ENCODE data around the gene FILIP1L. TPM values are rescaled to one million over a fixed set of nuclear protein-coding genes. Genes with fewer than 3 reads are reported as not detected.

FILIP1L gene
- total RNA-seq, 1 experiment from 2014 or later, result 0.17 TPM

DNA sequence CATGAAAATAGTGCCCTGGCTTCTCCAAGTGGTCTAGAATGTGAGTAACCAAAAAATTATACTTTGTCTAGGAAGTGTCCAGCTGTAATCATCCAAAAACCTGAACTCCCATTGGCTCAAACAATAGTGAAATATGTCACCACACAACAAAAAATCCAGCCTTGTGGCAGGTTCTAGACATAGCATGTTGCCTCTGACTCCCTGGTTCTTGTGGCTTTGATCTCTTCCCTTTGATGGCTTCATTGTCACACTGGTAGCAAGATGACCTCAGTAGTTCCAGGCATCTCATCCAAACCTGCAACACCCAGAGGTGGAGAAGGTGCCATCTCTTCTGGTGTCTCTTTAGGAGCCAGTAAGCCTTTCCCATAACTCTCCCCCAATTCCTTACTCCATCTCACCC lies 222.0 kb downstream of the FILIP1L start:
- no peaks in the 10 kb centered on the region for H3K27me3 ChIP-seq (ENCODE audit: insufficient read depth, low read length)
- ATAC-seq (peak; percentile 60), DNase-seq (ENCODE audit: low read depth, low spot score) (no peak)
- no peak overlapping the region for H3K4me3 ChIP-seq (replicated peaks in 1 of 2; ENCODE audit: low read depth in 1 of 2, low read length in 2 of 2)
- CTCF ChIA-PET, result no interaction called here
- RAD21 ChIA-PET (ENCODE audit: low non-redundant PET in 1 of 2, low total read pairs in 2 of 2, uncharacterized antibody in 2 of 2, unreplicated experiment in 2 of 2), result no interaction called here
- no peak overlapping the region for H3K4me2 ChIP-seq (ENCODE audit: low read length)
- peaks cover 21% of the 10 kb centered on the region for H3K79me2 ChIP-seq (ENCODE audit: insufficient read depth, low read length)
- H3K9me3 ChIP-seq (ENCODE audit: control insufficient read depth in 1 of 2, insufficient read depth in 1 of 2, low read depth in 1 of 2, low read length in 2 of 2), result no peaks in the 10 kb centered on the region
- H2AFZ ChIP-seq (ENCODE audit: low read depth, low read length, poor library complexity, severe bottlenecking), result no peak overlapping the region
- H3K36me3 ChIP-seq (ENCODE audit: control insufficient read depth in 1 of 2, insufficient read depth in 2 of 2, low read length in 2 of 2), result no peaks in the 10 kb centered on the region
- intact Hi-C loops (cut with micrococcal nuclease), result no loop called here
- peaks cover 12 to 27% of the 10 kb centered on the region in 2 experiments for H3K4me1 ChIP-seq (ENCODE audit: control insufficient read depth in 1 of 2, insufficient read depth in 2 of 2, low read length in 2 of 2)
- H3K27ac ChIP-seq (ENCODE audit: low read depth, low read length), result no peak overlapping the region
- no TSS peak for BruUV-seq (replicated peaks)
- H3K9me2 ChIP-seq (ENCODE audit: insufficient read depth), result no peaks in the 10 kb centered on the region
- no peak overlapping the region for H3K9ac ChIP-seq (ENCODE audit: low read length)
- POLR2A ChIA-PET, result no interaction called here
- H4K20me1 ChIP-seq (ENCODE audit: insufficient read depth), result no peaks in the 10 kb centered on the region
- TF ChIP-seq TCF7L2 (IDR thresholded peaks at IDR 0.05; ENCODE audit: borderline replicate concordance, extremely low read depth, insufficient read depth, insufficient read length), result peak; percentile 83
- TF ChIP-seq, protein P1, sequence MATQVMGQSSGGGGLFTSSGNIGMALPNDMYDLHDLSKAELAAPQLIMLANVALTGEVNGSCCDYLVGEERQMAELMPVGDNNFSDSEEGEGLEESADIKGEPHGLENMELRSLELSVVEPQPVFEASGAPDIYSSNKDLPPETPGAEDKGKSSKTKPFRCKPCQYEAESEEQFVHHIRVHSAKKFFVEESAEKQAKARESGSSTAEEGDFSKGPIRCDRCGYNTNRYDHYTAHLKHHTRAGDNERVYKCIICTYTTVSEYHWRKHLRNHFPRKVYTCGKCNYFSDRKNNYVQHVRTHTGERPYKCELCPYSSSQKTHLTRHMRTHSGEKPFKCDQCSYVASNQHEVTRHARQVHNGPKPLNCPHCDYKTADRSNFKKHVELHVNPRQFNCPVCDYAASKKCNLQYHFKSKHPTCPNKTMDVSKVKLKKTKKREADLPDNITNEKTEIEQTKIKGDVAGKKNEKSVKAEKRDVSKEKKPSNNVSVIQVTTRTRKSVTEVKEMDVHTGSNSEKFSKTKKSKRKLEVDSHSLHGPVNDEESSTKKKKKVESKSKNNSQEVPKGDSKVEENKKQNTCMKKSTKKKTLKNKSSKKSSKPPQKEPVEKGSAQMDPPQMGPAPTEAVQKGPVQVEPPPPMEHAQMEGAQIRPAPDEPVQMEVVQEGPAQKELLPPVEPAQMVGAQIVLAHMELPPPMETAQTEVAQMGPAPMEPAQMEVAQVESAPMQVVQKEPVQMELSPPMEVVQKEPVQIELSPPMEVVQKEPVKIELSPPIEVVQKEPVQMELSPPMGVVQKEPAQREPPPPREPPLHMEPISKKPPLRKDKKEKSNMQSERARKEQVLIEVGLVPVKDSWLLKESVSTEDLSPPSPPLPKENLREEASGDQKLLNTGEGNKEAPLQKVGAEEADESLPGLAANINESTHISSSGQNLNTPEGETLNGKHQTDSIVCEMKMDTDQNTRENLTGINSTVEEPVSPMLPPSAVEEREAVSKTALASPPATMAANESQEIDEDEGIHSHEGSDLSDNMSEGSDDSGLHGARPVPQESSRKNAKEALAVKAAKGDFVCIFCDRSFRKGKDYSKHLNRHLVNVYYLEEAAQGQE (IDR thresholded peaks at IDR 0.05; ENCODE audit: low read depth), result no peak
- no peak for TF ChIP-seq ZNF274 (IDR thresholded peaks at IDR 0.05; ENCODE audit: low read depth, low read length)
- TF ChIP-seq EGR1 (IDR thresholded peaks at IDR 0.05; ENCODE audit: low read depth), result no peak
- no peak for TF ChIP-seq ELF1 (IDR thresholded peaks at IDR 0.05; ENCODE audit: borderline replicate concordance, low read depth)
- no peak for TF ChIP-seq SRF (IDR thresholded peaks at IDR 0.05; ENCODE audit: low read depth)
- TF ChIP-seq EZH2phosphoT487 (IDR thresholded peaks at IDR 0.05; ENCODE audit: borderline replicate concordance), result no peak
- TF ChIP-seq, protein P2, sequence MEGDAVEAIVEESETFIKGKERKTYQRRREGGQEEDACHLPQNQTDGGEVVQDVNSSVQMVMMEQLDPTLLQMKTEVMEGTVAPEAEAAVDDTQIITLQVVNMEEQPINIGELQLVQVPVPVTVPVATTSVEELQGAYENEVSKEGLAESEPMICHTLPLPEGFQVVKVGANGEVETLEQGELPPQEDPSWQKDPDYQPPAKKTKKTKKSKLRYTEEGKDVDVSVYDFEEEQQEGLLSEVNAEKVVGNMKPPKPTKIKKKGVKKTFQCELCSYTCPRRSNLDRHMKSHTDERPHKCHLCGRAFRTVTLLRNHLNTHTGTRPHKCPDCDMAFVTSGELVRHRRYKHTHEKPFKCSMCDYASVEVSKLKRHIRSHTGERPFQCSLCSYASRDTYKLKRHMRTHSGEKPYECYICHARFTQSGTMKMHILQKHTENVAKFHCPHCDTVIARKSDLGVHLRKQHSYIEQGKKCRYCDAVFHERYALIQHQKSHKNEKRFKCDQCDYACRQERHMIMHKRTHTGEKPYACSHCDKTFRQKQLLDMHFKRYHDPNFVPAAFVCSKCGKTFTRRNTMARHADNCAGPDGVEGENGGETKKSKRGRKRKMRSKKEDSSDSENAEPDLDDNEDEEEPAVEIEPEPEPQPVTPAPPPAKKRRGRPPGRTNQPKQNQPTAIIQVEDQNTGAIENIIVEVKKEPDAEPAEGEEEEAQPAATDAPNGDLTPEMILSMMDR (IDR thresholded peaks at IDR 0.05 in 2 of 3, conservative IDR thresholded peaks at IDR 0.05 in 1 of 3; ENCODE audit: borderline replicate concordance in 1 of 3, insufficient read depth in 1 of 3, low read depth in 2 of 3, low read length in 2 of 3), result peak in 2 of 3 experiments; percentile 9 to 29; a peak in 2 of 6 replicates
- TF ChIP-seq, protein P3, sequence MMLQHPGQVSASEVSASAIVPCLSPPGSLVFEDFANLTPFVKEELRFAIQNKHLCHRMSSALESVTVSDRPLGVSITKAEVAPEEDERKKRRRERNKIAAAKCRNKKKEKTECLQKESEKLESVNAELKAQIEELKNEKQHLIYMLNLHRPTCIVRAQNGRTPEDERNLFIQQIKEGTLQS (IDR thresholded peaks at IDR 0.05), result no peak
- no peak for TF ChIP-seq RAD21 (IDR thresholded peaks at IDR 0.05; ENCODE audit: low read depth)
- TF ChIP-seq SP1 (IDR thresholded peaks at IDR 0.05; ENCODE audit: low read depth), result no peak
- no peak for TF ChIP-seq CEBPB (IDR thresholded peaks at IDR 0.05; ENCODE audit: low read depth)
- TF ChIP-seq FOSL1 (IDR thresholded peaks at IDR 0.05; ENCODE audit: low read depth), result no peak
- TF ChIP-seq POLR2A (IDR thresholded peaks at IDR 0.05; ENCODE audit: borderline replicate concordance, extremely low read depth, insufficient read depth, insufficient read length), result no peak

All from HCT116 (cell line).